AG09309 (cell line): ENCODE measurements around the gene FBXO44.

Experiments
- DNase-seq: peaks from one replicate; pipeline ENCODE4 v3.0.0-alpha.2; 2010; ENCODE audit warnings: low read depth
- H3K4me3 ChIP-seq: 2 replicates; pipeline ENCODE4 v1.5.1; 2011; ENCODE audit warnings: mild to moderate bottlenecking, low read depth, low read length, moderate library complexity; ENCODE audit not compliant: control insufficient read depth
- CTCF ChIP-seq: IDR thresholded peaks from 2 replicates; pipeline ENCODE4 v1.5.1; 2011; ENCODE audit warnings: mild to moderate bottlenecking, low read depth, low read length, inconsistent platforms; ENCODE audit not compliant: insufficient read depth, control insufficient read depth; ENCODE audit errors: missing control alignments

FBXO44 gene

GRCh38 chr1:11645270-11645669 lies 9.4 kb upstream of the FBXO44 start:
- H3K4me3 ChIP-seq = no peak overlapping the region
- TF ChIP-seq CTCF = no peak
- DNase-seq = no peak

- DNase-seq = no peak
- no peak overlapping the region for H3K4me3 ChIP-seq
- TF ChIP-seq CTCF = peak; percentile 81
Measured at GRCh38 chr1:11645670-11646265, 8.9 kb upstream of the FBXO44 start.

GRCh38 chr1:11646317-11646716 lies 8.4 kb upstream of the FBXO44 start:
- TF ChIP-seq CTCF = no peak
- no peak overlapping the region for H3K4me3 ChIP-seq
- DNase-seq = no peak

- no peak for TF ChIP-seq CTCF
- DNase-seq = no peak
- no peak overlapping the region for H3K4me3 ChIP-seq
Measured at GRCh38 chr1:11647333-11647732, 7.3 kb upstream of the FBXO44 start.

GRCh38 chr1:11648039-11648438 lies 6.6 kb upstream of the FBXO44 start:
- no peak for TF ChIP-seq CTCF
- no peak for DNase-seq
- H3K4me3 ChIP-seq = no peak overlapping the region

GRCh38 chr1:11648732-11649158 lies 5.9 kb upstream of the FBXO44 start:
- no peak overlapping the region for H3K4me3 ChIP-seq
- DNase-seq = no peak
- no peak for TF ChIP-seq CTCF

GRCh38 chr1:11649237-11649623 lies 5.4 kb upstream of the FBXO44 start:
- H3K4me3 ChIP-seq = no peak overlapping the region
- no peak for DNase-seq
- TF ChIP-seq CTCF = no peak
